ENCODE results near the gene ANKRD44.

- no peak for TF ChIP-seq GATA2 (IDR thresholded peaks at IDR 0.05; ENCODE audit: low read depth, low read length)
- TF ChIP-seq GATA3 (IDR thresholded peaks at IDR 0.05; ENCODE audit: low read depth, low read length), result no peak
Measured at GRCh38 chr2:197263077-197263476, 47.5 kb downstream of the ANKRD44 start.
